H1 (cell line): ENCODE measurements around the gene SCGB1A1. TPM values are rescaled to one million over a fixed set of nuclear protein-coding genes. Genes with fewer than 3 reads are reported as not detected.

ENCODE experiments used
- CTCF ChIA-PET: fragments of 300-600 bp; sonication (Branson Sonifier 250); formaldehyde crosslinking; loops from one replicate; lab custom pipeline; 2021; ENCODE audit not compliant: partially characterized antibody; lab: Charles Lee
- POLR2A ChIA-PET: fragments of 300-600 bp; sonication (Branson Sonifier 250); formaldehyde crosslinking; loops from one replicate; lab custom pipeline; 2021; ENCODE audit warnings: inconsistent platforms; ENCODE audit not compliant: partially characterized antibody; lab: Charles Lee
- DNase-seq, 2 experiments: peaks; one replicate each; pipeline versions ENCODE4 v3.0.0 to v3.0.0-alpha.2; 2010 to 2022; ENCODE audit warnings: low spot score in 2 of 2, low read depth in 1 of 2, mixed read lengths in 1 of 2
- FAIRE-seq: peaks from 2 replicates; lab custom pipeline; 2011; peaks lifted over from hg19 to GRCh38; lab: Jason Lieb, UNC
- H2AFZ ChIP-seq: 2 replicates; pipeline ENCODE4 v1.8.1; 2012; ENCODE audit warnings: low read length, inconsistent platforms
- H2AK5ac ChIP-seq: 2 replicates; pipeline ENCODE4 v1.6.1; 2013; ENCODE audit warnings: low read depth, low read length
- H2BK120ac ChIP-seq: replicated peaks from 2 replicates; pipeline ENCODE3; 2013; ENCODE audit warnings: low read depth, low read length, inconsistent platforms
- H2BK12ac ChIP-seq: 2 replicates; pipeline ENCODE4 v1.6.1; 2013; ENCODE audit warnings: low read depth, low read length
- H2BK15ac ChIP-seq: 2 replicates; pipeline ENCODE4 v1.6.1; 2013; ENCODE audit warnings: low read length
- H2BK20ac ChIP-seq: 2 replicates; pipeline ENCODE4 v1.6.1; 2013; ENCODE audit warnings: low read length
- H2BK5ac ChIP-seq: 2 replicates; pipeline ENCODE4 v1.6.1; 2013; ENCODE audit warnings: low read depth, low read length
- H3K14ac ChIP-seq: 2 replicates; pipeline ENCODE4 v1.6.1; 2013; ENCODE audit warnings: inconsistent platforms; ENCODE audit not compliant: insufficient read length
- H3K18ac ChIP-seq: 2 replicates; pipeline ENCODE4 v1.6.1; 2013; ENCODE audit warnings: low read length; ENCODE audit errors: extremely low read depth
- H3K23ac ChIP-seq: 2 replicates; pipeline ENCODE4 v1.6.1; 2013; ENCODE audit warnings: inconsistent platforms; ENCODE audit not compliant: insufficient read length
- H3K23me2 ChIP-seq: 2 replicates; pipeline ENCODE4 v1.6.1; 2013; ENCODE audit warnings: low read depth, low read length
- H3K27ac ChIP-seq: 2 replicates; pipeline ENCODE4 v1.6.1; 2011; ENCODE audit warnings: low read depth, low read length, inconsistent platforms
- H3K27me3 ChIP-seq, 4 experiments: replicated peaks in 1 of 4; 1 replicate in 1 of 4; 2 replicates in 3 of 4; pipeline versions ENCODE4 v1.6.1 to v1.8.1; 2011 to 2013; ENCODE audit warnings: low read length in 3 of 4, mild to moderate bottlenecking in 3 of 4, inconsistent platforms in 2 of 4, mixed read lengths in 2 of 4, moderate library complexity in 1 of 4; ENCODE audit not compliant: control insufficient read depth in 3 of 4, insufficient read depth in 3 of 4; ENCODE audit errors: extremely low read depth in 1 of 4
- H3K36me3 ChIP-seq, 4 experiments: 2 replicates each; pipeline versions ENCODE4 v1.6.1 to v1.8.1; 2011 to 2013; ENCODE audit warnings: mild to moderate bottlenecking in 4 of 4, low read length in 3 of 4, moderate library complexity in 2 of 4, control low read depth in 1 of 4, inconsistent platforms in 1 of 4; ENCODE audit not compliant: insufficient read depth in 4 of 4, control insufficient read depth in 2 of 4
- H3K4ac ChIP-seq: replicated peaks from 2 replicates; pipeline ENCODE3; 2013; ENCODE audit warnings: low read length, low read depth, mixed read lengths, inconsistent platforms; ENCODE audit not compliant: insufficient read length
- H3K4me1 ChIP-seq, 4 experiments: replicated peaks in 1 of 4; 1 replicate in 1 of 4; 2 replicates in 3 of 4; pipeline versions ENCODE4 v1.6.1 to v1.8.1; 2011 to 2013; ENCODE audit warnings: low read length in 3 of 4, inconsistent platforms in 2 of 4, mixed read lengths in 1 of 4; ENCODE audit not compliant: insufficient read depth in 4 of 4, control insufficient read depth in 3 of 4
- H3K4me2 ChIP-seq, 2 experiments: 2 replicates each; pipeline versions ENCODE4 v1.6.1 to v1.8.1; 2011 to 2013; ENCODE audit warnings: low read depth in 2 of 2, low read length in 2 of 2, control low read depth in 1 of 2, inconsistent platforms in 1 of 2, mild to moderate bottlenecking in 1 of 2; ENCODE audit not compliant: insufficient read depth in 1 of 2
- H3K4me3 ChIP-seq, 4 experiments: fragments of 200-600, 300-600 bp in 1 of 4; sonication (generic), shearing (Covaris generic), sonication (Bioruptor Twin) in 1 of 4; 2 replicates each; pipeline versions ENCODE4 v1.5.1 to v1.8.1; 2011 to 2016; ENCODE audit warnings: low read length in 4 of 4, low read depth in 3 of 4, control low read depth in 2 of 4, inconsistent platforms in 2 of 4, mild to moderate bottlenecking in 2 of 4, mixed read lengths in 1 of 4, moderate library complexity in 1 of 4; ENCODE audit not compliant: insufficient read depth in 2 of 4; ENCODE audit errors: extremely low read depth in 1 of 4
- H3K56ac ChIP-seq: replicated peaks from 2 replicates; pipeline ENCODE3; 2013; ENCODE audit warnings: low read depth, mild to moderate bottlenecking, mixed read lengths, low read length, inconsistent platforms; ENCODE audit not compliant: insufficient read length
- H3K79me1 ChIP-seq: 2 replicates; pipeline ENCODE4 v1.6.1; 2013; ENCODE audit warnings: low read depth, low read length, control low read depth
- H3K79me2 ChIP-seq, 2 experiments: 2 replicates each; pipeline versions ENCODE4 v1.6.1 to v1.8.1; 2012 to 2013; ENCODE audit warnings: low read length in 2 of 2, mild to moderate bottlenecking in 2 of 2, inconsistent platforms in 1 of 2; ENCODE audit not compliant: insufficient read depth in 2 of 2, control insufficient read depth in 1 of 2
- H3K9ac ChIP-seq, 4 experiments: replicated peaks in 1 of 4; 1 replicate in 1 of 4; 2 replicates in 3 of 4; pipeline versions ENCODE4 v1.6.1 to v1.8.1; 2011 to 2013; ENCODE audit warnings: low read depth in 3 of 4, low read length in 3 of 4, control low read depth in 2 of 4, mild to moderate bottlenecking in 2 of 4, moderate library complexity in 2 of 4, inconsistent platforms in 1 of 4; ENCODE audit errors: extremely low read depth in 1 of 4
- H3K9me3 ChIP-seq, 2 experiments: 2 replicates each; pipeline versions ENCODE4 v1.6.1 to v1.8.1; 2012 to 2013; ENCODE audit warnings: mild to moderate bottlenecking in 2 of 2, moderate library complexity in 2 of 2, control low read depth in 1 of 2, inconsistent platforms in 1 of 2, low read depth in 1 of 2, low read length in 1 of 2, mixed read lengths in 1 of 2; ENCODE audit not compliant: insufficient read depth in 2 of 2
- H4K20me1 ChIP-seq, 2 experiments: replicated peaks in 1 of 2; 2 replicates each; pipeline versions ENCODE3 to v1.8.1; 2011 to 2013; ENCODE audit warnings: inconsistent platforms in 2 of 2, low read length in 2 of 2, mild to moderate bottlenecking in 1 of 2; ENCODE audit not compliant: insufficient read depth in 2 of 2, control insufficient read depth in 1 of 2
- H4K5ac ChIP-seq: 2 replicates; pipeline ENCODE4 v1.6.1; 2013; ENCODE audit warnings: low read length, low read depth, mixed read lengths, inconsistent platforms; ENCODE audit not compliant: insufficient read length
- H4K8ac ChIP-seq: 2 replicates; pipeline ENCODE4 v1.8.0; 2013; ENCODE audit warnings: mild to moderate bottlenecking, moderate library complexity, low read length, inconsistent platforms; ENCODE audit not compliant: insufficient read depth; ENCODE audit errors: extremely low read depth
- H4K91ac ChIP-seq: replicated peaks from 2 replicates; pipeline ENCODE3; 2013; ENCODE audit warnings: low read length, mixed read lengths, inconsistent platforms; ENCODE audit not compliant: insufficient read length
- CTCF ChIP-seq, 3 experiments: IDR thresholded peaks; 1 replicate in 2 of 3; 2 replicates in 1 of 3; pipeline versions ENCODE4 v1.5.1 to v1.6.1; 2011; ENCODE audit warnings: low read length in 3 of 3, mild to moderate bottlenecking in 3 of 3, inconsistent platforms in 2 of 3, low read depth in 1 of 3, moderate library complexity in 1 of 3; ENCODE audit not compliant: insufficient read depth in 1 of 3; ENCODE audit errors: control extremely low read depth in 1 of 3
- EP300 ChIP-seq, 2 experiments: IDR thresholded peaks; 1 replicate in 1 of 2; 2 replicates in 1 of 2; pipeline ENCODE4 v1.6.1; 2011 to 2012; ENCODE audit warnings: low read depth in 2 of 2, low read length in 2 of 2, mild to moderate bottlenecking in 2 of 2, borderline replicate concordance in 1 of 2, inconsistent platforms in 1 of 2, moderate library complexity in 1 of 2
- JUND ChIP-seq: IDR thresholded peaks from 2 replicates; pipeline ENCODE4 v1.6.1; 2011; ENCODE audit warnings: mild to moderate bottlenecking, improper control_type of control experiment, low read length
- MAFK ChIP-seq: IDR thresholded peaks from 2 replicates; pipeline ENCODE4 v1.6.1; 2012; ENCODE audit warnings: low read depth, mild to moderate bottlenecking, improper control_type of control experiment, low read length
- RNF2 ChIP-seq: fragments of 200-900, 300-1000 bp; sonication (generic); IDR thresholded peaks from 2 replicates; pipeline ENCODE4 v1.7.1; 2016; ENCODE audit warnings: borderline replicate concordance, low read depth, mild to moderate bottlenecking, antibody characterized with exemption, low read length; ENCODE audit not compliant: poor library complexity, severe bottlenecking; ENCODE audit errors: missing control alignments
- SUZ12 ChIP-seq: fragments of 200-600 bp; sonication (generic); IDR thresholded peaks from 2 replicates; pipeline ENCODE4 v1.6.1; 2012; ENCODE audit warnings: mild to moderate bottlenecking, inconsistent platforms, low read length, moderate library complexity, mixed read lengths
- TAF1 ChIP-seq: IDR thresholded peaks from 2 replicates; pipeline ENCODE4 v1.6.1; 2011; ENCODE audit warnings: mild to moderate bottlenecking, low read depth, low read length
- ZNF274 ChIP-seq: IDR thresholded peaks from 2 replicates; pipeline ENCODE4 v1.7.0; 2012; ENCODE audit warnings: low read length, borderline replicate concordance; ENCODE audit errors: extremely low read depth
- WGBS, 2 experiments: shearing (Covaris generic) in 1 of 2; methylation state at CpG; one replicate each; pipeline versions ENCODE4 v1.1.6 to v1.1.7; 2013 to 2015; ENCODE audit warnings: low lambda C conversion rate in 2 of 2, mixed read lengths in 2 of 2, inconsistent platforms in 1 of 2, low coverage in 1 of 2, missing lambda C conversion rate in 1 of 2; ENCODE audit not compliant: insufficient replicate concordance in 2 of 2, insufficient coverage in 1 of 2, insufficient read length in 1 of 2; ENCODE audit errors: extremely low coverage in 1 of 2, missing lambda C conversion rate in 1 of 2; 5-methylcytosine and 5-hydroxymethylcytosine counted together
- polyA plus RNA-seq, 7 experiments: library from polyadenylated mRNA; depleted of rRNA in 3 of 7; stranded (reverse) in 5 of 7; unstranded in 2 of 7; fragments of >200 nt in 5 of 7; fragments of 200-250 nt in 2 of 7; gene quantifications; 1 replicate in 5 of 7; 2 replicates in 1 of 7; 4 replicates in 1 of 7; pipeline versions ENCODE4 v1.2.1 to v1.2.3, GENCODE V29; 2011 to 2013; ENCODE audit warnings: missing spikeins in 2 of 7, mixed read lengths in 2 of 7
- total RNA-seq: library from RNA; stranded (reverse); fragmentation: NEBNext Ultra II Directional; extraction: Animal tissue kit (Norgen Biotek cat#: 25700); gene quantifications from 2 replicates; pipeline ENCODE4 v1.2.1, GENCODE V29; 2021

SCGB1A1 gene
- total and polyA plus RNA-seq, 2 of the 8 experiments (the other 6 are each of a cell fraction or from before 2014, with no cell fraction given), result not detected

- CTCF ChIA-PET, result interaction anchor here (0.8 to 2.4 kb wide), 7 partner anchors 13 to 113 kb away, joined by 3 to 11 read pairs (median 4); no protein-coding TSS in a partner anchor
These were observed 18.8 kb downstream of the SCGB1A1 start for GRCh38 chr11:62437616-62438015.

More at GRCh38 chr11:62437616-62438015, 18.8 kb downstream of the SCGB1A1 start:
- WGBS, 2 experiments, result 46% methylated on average over 1 of the region's 1 CpG; no CpG with 5 or more reads in 1 of the 2 experiments
- H2BK12ac ChIP-seq, result no peak overlapping the region
- no peaks in the 10 kb centered on the region for H3K27me3 ChIP-seq
- FAIRE-seq, result no peak
- no peaks in the 10 kb centered on the region for H3K36me3 ChIP-seq
- H3K56ac ChIP-seq, result no peak overlapping the region
- no peak overlapping the region for H2BK20ac ChIP-seq
- no peaks in the 10 kb centered on the region for H3K23me2 ChIP-seq
- H2BK15ac ChIP-seq, result no peak overlapping the region
- no peak overlapping the region for H3K27ac ChIP-seq
- no peak overlapping the region for H3K9ac ChIP-seq
- no peaks in the 10 kb centered on the region for H3K9me3 ChIP-seq
- no peak for DNase-seq
- no peak overlapping the region for H3K14ac ChIP-seq
- TF ChIP-seq TAF1 (no peak), JUND (no peak), MAFK (no peak), EP300 (IDR thresholded peaks at IDR 0.05; ENCODE audit: borderline replicate concordance in 1 of 2, low read depth in 2 of 2, low read length in 2 of 2) (no peak), CTCF (IDR thresholded peaks at IDR 0.05; ENCODE audit: control extremely low read depth in 1 of 3, insufficient read depth in 1 of 3, low read depth in 1 of 3, low read length in 3 of 3) (no peak), ZNF274 (no peak), SUZ12 (no peak), RNF2 (no peak)
- H3K4me3 ChIP-seq, result no peak overlapping the region
- H2BK5ac ChIP-seq, result no peak overlapping the region
- H4K8ac ChIP-seq, result no peak overlapping the region
- no peaks in the 10 kb centered on the region for H4K20me1 ChIP-seq
- H3K4me2 ChIP-seq, result no peak overlapping the region
- no peak overlapping the region for H3K23ac ChIP-seq
- no peak overlapping the region for H2AK5ac ChIP-seq
- no peaks in the 10 kb centered on the region for H3K79me2 ChIP-seq
- no peaks in the 10 kb centered on the region for H3K79me1 ChIP-seq
- H4K5ac ChIP-seq, result no peak overlapping the region
- H3K4ac ChIP-seq, result no peak overlapping the region
- POLR2A ChIA-PET, result interaction anchor here (1.1 kb wide), 2 partner anchors 9 to 11 kb away, joined by 3 read pairs; no protein-coding TSS in a partner anchor
- H3K4me1 ChIP-seq, result peaks cover 0 to 2% (median 0%) of the 10 kb centered on the region in 4 experiments; a peak in 2 of 7 replicates
- H2AFZ ChIP-seq, result no peak overlapping the region
- no peak overlapping the region for H2BK120ac ChIP-seq
- no peak overlapping the region for H3K18ac ChIP-seq
- H4K91ac ChIP-seq, result no peak overlapping the region
